Activated CD8-positive, alpha-beta T cell treated with anti-CD3 and anti-CD28 coated beads, Interleukin-2, amount 10 ng/mL, durations not matched to agents 7 days and 5 days (primary cell): ENCODE results near the gene HELZ. TPM values are rescaled to one million over a fixed set of nuclear protein-coding genes. Genes with fewer than 3 reads are reported as not detected.
"Not testable (repeated sequence)": the region's sequence is repeated elsewhere in the genome, so short reads cannot be mapped to it uniquely, and the experiment has no call there.

Source experiments
- ATAC-seq: fragments of 150-1000 bp; cut with Tn5 transposase; one replicate; pipeline ENCODE4 v1.10.0; 2021; ENCODE audit warnings: moderate library complexity
- CTCF ChIA-PET: fragments of 350-600 bp; sonication (Branson Sonifier 250); formaldehyde crosslinking; loops from one replicate; lab custom pipeline; 2021; ENCODE audit warnings: antibody characterized with exemption; lab: Charles Lee
- POLR2A ChIA-PET: fragments of 350-600 bp; sonication (Branson Sonifier 250); formaldehyde crosslinking; loops from one replicate; lab custom pipeline; 2021; ENCODE audit warnings: antibody characterized with exemption; lab: Charles Lee
- DNase-seq: peaks from one replicate; pipeline ENCODE4 v3.0.0-alpha.2; 2020
- H3K27ac Mint-ChIP-seq: one replicate; pipeline ENCODE4 v1.8.0; 2021; ENCODE audit warnings: mild to moderate bottlenecking, mixed read lengths
- H3K27me3 Mint-ChIP-seq: one replicate; pipeline ENCODE4 v1.8.0; 2021; ENCODE audit warnings: low read depth, mixed read lengths
- H3K36me3 Mint-ChIP-seq: one replicate; pipeline ENCODE4 v1.8.0; 2021; ENCODE audit warnings: low read depth, mixed read lengths
- H3K4me1 Mint-ChIP-seq: one replicate; pipeline ENCODE4 v1.8.0; 2021; ENCODE audit warnings: low read depth, mixed read lengths
- H3K4me3 Mint-ChIP-seq: one replicate; pipeline ENCODE4 v1.8.0; 2021; ENCODE audit warnings: mild to moderate bottlenecking, mixed read lengths
- H3K9me3 Mint-ChIP-seq: one replicate; pipeline ENCODE4 v1.8.0; 2022; ENCODE audit warnings: mixed read lengths; ENCODE audit not compliant: insufficient read depth
- total RNA-seq, 2 experiments: library from RNA; stranded (reverse); gene quantifications; one replicate each; pipeline ENCODE4 v1.2.3, GENCODE V29; 2021

HELZ gene
- total RNA-seq, 2 experiments from 2014 or later = 69.1 to 76.6 TPM

DNA sequence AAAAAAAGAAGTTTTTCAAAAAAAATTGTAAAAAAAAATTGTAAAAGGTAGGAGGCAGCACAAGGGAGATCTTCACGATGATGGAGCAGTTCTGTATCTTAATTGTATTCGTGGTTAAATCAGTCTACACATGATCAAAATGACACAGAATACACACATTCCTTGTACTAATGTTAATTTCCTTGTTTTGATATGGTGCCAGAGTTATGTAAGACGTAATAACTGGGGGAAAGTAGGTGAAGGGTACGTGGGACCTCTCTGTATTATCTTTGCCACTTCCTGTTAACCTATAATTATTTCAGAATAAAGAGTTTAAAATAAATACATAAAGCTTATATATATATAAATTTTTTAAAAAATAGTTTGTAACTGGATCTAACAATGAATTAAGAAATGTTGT lies 36.8 kb downstream of the HELZ start:
- Mint-ChIP-seq H3K4me1 (peaks cover 13% of the 10 kb centered on the region), H3K27ac (no peak overlapping the region), H3K4me3 (no peak overlapping the region), H3K36me3 (peaks cover 26% of the 10 kb centered on the region), H3K9me3 (no peaks in the 10 kb centered on the region), H3K27me3 (no peaks in the 10 kb centered on the region)
- POLR2A ChIA-PET = no interaction called here
- CTCF ChIA-PET = interaction anchor here (2.0 kb wide), 1 partner anchor 14 kb away, joined by 9 read pairs; no protein-coding TSS in a partner anchor
- DNase-seq = no peak
- no peak for ATAC-seq

DNA sequence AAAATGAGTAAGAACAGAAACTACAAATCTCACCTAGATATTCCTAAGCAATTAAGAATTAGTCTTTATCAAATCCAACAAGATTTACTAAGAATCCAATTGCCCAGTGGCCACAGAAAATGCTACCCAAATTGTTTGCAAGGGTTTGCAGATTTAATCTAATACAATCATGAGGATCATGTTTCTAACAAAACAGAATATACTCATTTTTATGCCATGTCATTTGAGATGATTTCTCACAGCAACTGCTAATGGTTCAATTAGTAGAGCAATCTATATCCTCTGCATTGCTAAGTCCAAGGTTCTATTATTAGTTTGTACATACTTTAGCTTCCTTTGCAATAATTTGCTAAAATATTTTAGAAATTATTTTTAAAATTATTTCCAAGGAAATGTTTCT lies 41.2 kb downstream of the HELZ start:
- ChIA-PET CTCF (no interaction called here), POLR2A (no interaction called here)
- Mint-ChIP-seq H3K27me3 (no peaks in the 10 kb centered on the region), H3K4me3 (no peak overlapping the region), H3K36me3 (peaks cover 35% of the 10 kb centered on the region), H3K27ac (no peak overlapping the region), H3K9me3 (no peaks in the 10 kb centered on the region), H3K4me1 (peaks cover 3% of the 10 kb centered on the region)
- ATAC-seq (no peak), DNase-seq (no peak)

DNA sequence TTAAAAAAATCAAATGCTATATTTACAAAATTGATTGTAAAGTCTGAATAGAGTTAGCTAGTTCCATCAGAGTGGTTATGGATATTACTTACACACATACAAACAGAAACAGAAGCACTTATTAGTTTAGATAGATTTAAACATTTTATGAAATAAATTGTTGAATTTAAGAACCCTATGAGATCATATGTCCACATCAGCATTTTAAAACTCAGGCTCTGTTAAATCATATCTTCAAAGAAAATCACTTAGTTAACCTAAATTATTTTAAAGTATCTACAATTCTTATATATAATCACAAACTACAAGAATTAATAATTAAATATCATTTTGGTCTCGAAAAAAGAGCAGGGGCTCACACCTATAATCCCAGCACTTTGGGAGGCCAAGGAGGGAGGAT lies 42.5 kb downstream of the HELZ start:
- Mint-ChIP-seq H3K27me3 (no peaks in the 10 kb centered on the region), H3K9me3 (peaks cover under 1% of the 10 kb centered on the region), H3K36me3 (peaks cover 33% of the 10 kb centered on the region), H3K4me3 (no peak overlapping the region), H3K4me1 (peaks cover under 1% of the 10 kb centered on the region), H3K27ac (no peak overlapping the region)
- no peak for ATAC-seq
- CTCF ChIA-PET = no interaction called here
- no peak for DNase-seq
- POLR2A ChIA-PET = no interaction called here

DNA sequence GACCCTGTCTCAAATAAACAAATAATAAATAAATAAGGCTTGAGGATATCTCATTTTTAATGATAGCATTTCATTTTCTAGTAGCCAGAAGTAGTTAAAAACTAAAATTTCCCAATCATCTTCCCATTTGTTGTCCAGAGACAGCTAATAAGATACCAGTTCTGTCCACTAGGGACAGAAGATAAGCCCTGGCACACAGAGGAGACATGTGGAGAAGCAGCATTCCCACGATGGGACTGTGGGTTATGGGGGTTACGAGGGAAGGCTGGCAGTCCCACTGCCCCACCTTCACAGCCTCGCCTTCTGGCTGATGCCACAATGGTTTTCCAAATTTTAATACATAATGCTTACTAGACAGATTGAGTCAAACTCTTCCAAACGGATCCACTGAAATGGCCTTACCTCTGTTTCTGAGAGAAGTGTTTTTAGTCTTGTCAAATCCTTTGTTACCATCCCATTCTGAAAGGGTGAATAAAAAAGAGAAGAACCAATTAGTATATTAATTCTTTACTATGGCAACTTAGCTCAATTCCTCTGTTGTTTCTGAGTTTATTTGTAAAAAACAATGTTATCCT lies 44.2 kb downstream of the HELZ start:
- POLR2A ChIA-PET = no interaction called here
- H3K9me3 Mint-ChIP-seq = peaks cover 4% of the 10 kb centered on the region
- DNase-seq (no peak), ATAC-seq (no peak)
- CTCF ChIA-PET = interaction anchor here (0.8 to 2.2 kb wide), 12 partner anchors 9 to 63 kb away, joined by 3 to 7 read pairs (median 4); no protein-coding TSS in a partner anchor
- H3K4me3 Mint-ChIP-seq = no peak overlapping the region
- H3K4me1 Mint-ChIP-seq = peaks cover 7% of the 10 kb centered on the region
- no peak overlapping the region for H3K27ac Mint-ChIP-seq
- H3K27me3 Mint-ChIP-seq = no peaks in the 10 kb centered on the region
- H3K36me3 Mint-ChIP-seq = peaks cover 48% of the 10 kb centered on the region

DNA sequence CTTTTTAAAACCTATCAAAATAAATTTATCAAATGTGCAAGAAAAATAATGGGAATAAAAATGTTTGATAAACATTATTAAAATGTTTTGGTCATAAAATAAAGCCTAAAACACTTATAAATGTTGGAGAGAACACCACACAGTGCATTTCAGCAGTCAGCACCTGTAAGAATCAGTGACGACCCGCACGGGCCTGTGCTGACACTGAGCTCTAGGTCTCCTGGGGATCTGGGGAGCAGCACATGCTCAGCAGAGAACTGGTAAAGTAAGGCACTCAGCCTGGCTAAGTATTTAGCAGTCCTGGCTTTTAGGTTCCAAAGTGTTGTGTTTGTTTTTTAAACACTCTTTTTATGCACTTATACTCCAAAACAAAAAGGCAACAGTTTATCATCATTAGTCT lies 46.9 kb downstream of the HELZ start:
- ChIA-PET CTCF (no interaction called here), POLR2A (no interaction called here)
- H3K27me3 Mint-ChIP-seq = no peaks in the 10 kb centered on the region
- ATAC-seq (no peak), DNase-seq (no peak)
- no peak overlapping the region for H3K27ac Mint-ChIP-seq
- H3K4me1 Mint-ChIP-seq = peaks cover 7% of the 10 kb centered on the region
- H3K36me3 Mint-ChIP-seq = peaks cover 58% of the 10 kb centered on the region
- peaks cover 4% of the 10 kb centered on the region for H3K9me3 Mint-ChIP-seq
- H3K4me3 Mint-ChIP-seq = no peak overlapping the region

DNA sequence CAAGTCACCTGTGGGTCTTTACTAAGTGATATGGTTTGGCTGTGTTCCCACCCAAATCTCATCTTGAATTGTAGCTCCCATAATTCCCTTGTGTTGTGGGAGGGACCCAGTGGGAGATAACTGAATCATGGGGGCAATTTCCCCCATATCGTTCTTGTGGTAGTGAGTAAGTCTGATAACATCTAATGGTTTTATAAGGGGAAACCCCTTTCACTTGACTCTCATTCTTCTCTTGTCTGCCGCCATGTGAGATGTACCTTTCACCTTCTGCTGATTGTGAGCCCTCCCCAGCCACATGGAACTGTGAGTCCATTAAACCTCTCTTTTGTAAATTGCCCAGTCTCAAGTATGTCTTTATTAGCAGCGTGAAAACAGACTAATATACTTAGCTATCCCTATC lies 48.0 kb downstream of the HELZ start:
- H3K4me3 Mint-ChIP-seq, H3K27ac Mint-ChIP-seq, CTCF ChIA-PET, POLR2A ChIA-PET, DNase-seq, H3K9me3 Mint-ChIP-seq, H3K27me3 Mint-ChIP-seq, ATAC-seq, H3K4me1 Mint-ChIP-seq: not testable (repeated sequence)
- H3K36me3 Mint-ChIP-seq = peaks cover 53% of the 10 kb centered on the region

DNA sequence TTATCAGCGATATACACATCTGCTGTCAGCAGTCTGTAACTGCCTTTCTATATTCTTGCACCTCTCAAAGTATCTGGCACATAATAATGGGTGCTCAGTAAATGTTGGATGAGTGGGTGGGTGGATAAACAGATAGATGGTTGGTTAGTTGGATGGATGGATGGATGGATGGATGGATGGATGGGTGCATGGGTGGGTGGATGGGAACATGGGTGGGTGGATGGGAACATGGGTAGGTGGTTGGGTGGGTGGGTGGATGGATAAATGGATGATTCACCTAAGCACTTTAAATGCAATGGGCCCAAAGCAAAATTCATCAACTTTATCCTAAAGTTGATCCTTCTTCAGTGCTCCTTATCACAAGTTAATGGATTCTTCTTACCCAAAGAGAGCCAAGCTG lies 48.6 kb downstream of the HELZ start:
- Mint-ChIP-seq H3K27me3 (no peaks in the 10 kb centered on the region), H3K27ac (no peak overlapping the region), H3K4me3 (no peak overlapping the region), H3K36me3 (peaks cover 51% of the 10 kb centered on the region), H3K4me1 (peaks cover 9% of the 10 kb centered on the region), H3K9me3 (peaks cover 4% of the 10 kb centered on the region)
- CTCF ChIA-PET = no interaction called here
- ATAC-seq (no peak), DNase-seq (no peak)
- POLR2A ChIA-PET = no interaction called here

DNA sequence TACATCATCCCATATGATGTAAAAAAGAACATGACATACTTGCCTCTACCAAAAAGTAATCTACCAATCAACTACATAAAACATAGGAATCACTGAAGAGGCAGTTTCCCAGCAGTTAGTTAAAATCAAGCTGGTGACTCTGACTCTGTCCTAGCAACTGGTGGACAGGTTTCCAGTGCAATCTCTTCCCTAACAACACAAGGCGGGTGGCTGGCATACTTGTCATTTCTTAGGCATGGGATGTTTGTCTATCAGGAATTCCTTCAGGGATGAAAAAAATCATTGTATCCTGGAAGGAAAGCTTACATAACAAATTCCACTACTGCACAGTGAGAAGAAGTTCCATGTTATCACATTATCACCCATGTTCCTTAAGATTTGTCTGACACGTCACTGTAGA lies 50.9 kb downstream of the HELZ start:
- H3K9me3 Mint-ChIP-seq = peaks cover 4% of the 10 kb centered on the region
- peaks cover 9% of the 10 kb centered on the region for H3K4me1 Mint-ChIP-seq
- no peak overlapping the region for H3K27ac Mint-ChIP-seq
- H3K36me3 Mint-ChIP-seq = peaks cover 47% of the 10 kb centered on the region
- H3K27me3 Mint-ChIP-seq = no peaks in the 10 kb centered on the region
- DNase-seq = no peak
- no peak for ATAC-seq
- no peak overlapping the region for H3K4me3 Mint-ChIP-seq
- ChIA-PET POLR2A (no interaction called here), CTCF (interaction anchor here (1.7 kb wide), 1 partner anchor 27 kb away, joined by 8 read pairs; no protein-coding TSS in a partner anchor)

DNA sequence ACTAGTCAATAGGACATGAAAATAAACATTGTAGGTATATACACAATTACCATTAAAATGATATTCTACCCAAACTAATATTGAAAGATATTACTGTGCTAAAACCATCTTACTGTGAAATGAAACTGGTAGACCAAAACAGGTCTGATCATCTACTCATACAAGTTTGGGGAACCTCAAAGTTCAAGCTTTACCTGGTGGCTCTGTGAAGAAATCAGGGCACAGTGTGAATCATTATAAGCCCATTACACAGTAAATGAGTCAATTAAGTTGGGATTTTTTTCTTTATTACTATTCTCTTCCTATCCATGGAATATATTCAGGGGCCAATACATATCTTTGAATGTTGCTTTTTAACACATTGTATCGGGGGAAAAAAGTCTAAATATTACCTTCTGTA lies 57.1 kb downstream of the HELZ start:
- Mint-ChIP-seq H3K27me3 (no peaks in the 10 kb centered on the region), H3K27ac (no peak overlapping the region), H3K36me3 (peaks cover 30% of the 10 kb centered on the region), H3K4me3 (no peak overlapping the region), H3K4me1 (peaks cover 2% of the 10 kb centered on the region), H3K9me3 (no peaks in the 10 kb centered on the region)
- CTCF ChIA-PET = interaction anchor here (1.1 kb wide), 1 partner anchor 34 kb away, joined by 3 read pairs; no protein-coding TSS in a partner anchor
- no peak for DNase-seq
- POLR2A ChIA-PET = no interaction called here
- ATAC-seq = no peak

DNA sequence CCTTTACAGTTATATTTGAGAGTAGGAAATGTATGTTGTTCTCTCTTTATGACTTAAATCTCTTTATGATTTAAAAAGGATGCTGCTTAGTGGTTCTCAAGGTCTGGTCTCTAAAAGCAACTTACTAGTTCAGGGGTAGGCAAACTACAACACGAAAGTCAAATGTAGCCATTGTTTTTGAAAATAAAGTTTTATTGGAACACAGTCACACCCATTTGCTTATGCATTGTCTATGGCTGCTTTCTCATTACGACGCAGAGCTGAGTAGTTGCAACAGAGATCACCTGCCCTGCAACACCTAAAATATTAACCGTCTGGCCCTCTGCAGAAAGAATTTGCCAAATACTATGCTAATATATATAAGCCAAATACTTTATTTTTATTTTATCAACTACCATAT lies 58.2 kb downstream of the HELZ start:
- no peaks in the 10 kb centered on the region for H3K4me1 Mint-ChIP-seq
- H3K36me3 Mint-ChIP-seq = peaks cover 31% of the 10 kb centered on the region
- no peaks in the 10 kb centered on the region for H3K27me3 Mint-ChIP-seq
- H3K4me3 Mint-ChIP-seq = no peak overlapping the region
- ATAC-seq = no peak
- POLR2A ChIA-PET = no interaction called here
- CTCF ChIA-PET = interaction anchor here (1.1 kb wide), 1 partner anchor 35 kb away, joined by 3 read pairs; no protein-coding TSS in a partner anchor
- DNase-seq = no peak
- H3K9me3 Mint-ChIP-seq = no peaks in the 10 kb centered on the region
- H3K27ac Mint-ChIP-seq = no peak overlapping the region

DNA sequence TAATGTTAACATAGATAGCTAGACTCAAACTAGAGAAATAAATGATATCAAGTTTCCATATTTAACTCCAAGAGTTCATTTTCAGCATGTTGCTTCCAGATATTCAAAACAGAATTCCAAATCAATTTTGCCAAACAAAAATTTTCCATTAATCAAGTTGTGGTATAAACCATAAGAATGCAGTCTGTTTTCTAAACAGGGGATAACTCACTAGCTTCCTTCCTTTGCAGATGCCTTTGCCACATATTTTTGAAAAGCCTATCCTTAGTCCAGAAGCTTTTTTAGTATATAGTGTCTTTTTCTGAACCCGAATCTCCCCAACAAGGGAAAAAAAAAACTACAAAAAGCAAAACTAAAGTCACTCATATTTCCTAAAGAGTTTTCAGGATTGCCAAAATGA lies 61.5 kb downstream of the HELZ start:
- H3K27ac Mint-ChIP-seq = no peak overlapping the region
- no peak overlapping the region for H3K4me3 Mint-ChIP-seq
- no peak for ATAC-seq
- no peaks in the 10 kb centered on the region for H3K9me3 Mint-ChIP-seq
- DNase-seq = no peak
- H3K36me3 Mint-ChIP-seq = peaks cover 21% of the 10 kb centered on the region
- POLR2A ChIA-PET = no interaction called here
- CTCF ChIA-PET = interaction anchor here (1.0 kb wide), 1 partner anchor 18 kb away, joined by 3 read pairs; no protein-coding TSS in a partner anchor
- H3K27me3 Mint-ChIP-seq = no peaks in the 10 kb centered on the region
- H3K4me1 Mint-ChIP-seq = no peaks in the 10 kb centered on the region

DNA sequence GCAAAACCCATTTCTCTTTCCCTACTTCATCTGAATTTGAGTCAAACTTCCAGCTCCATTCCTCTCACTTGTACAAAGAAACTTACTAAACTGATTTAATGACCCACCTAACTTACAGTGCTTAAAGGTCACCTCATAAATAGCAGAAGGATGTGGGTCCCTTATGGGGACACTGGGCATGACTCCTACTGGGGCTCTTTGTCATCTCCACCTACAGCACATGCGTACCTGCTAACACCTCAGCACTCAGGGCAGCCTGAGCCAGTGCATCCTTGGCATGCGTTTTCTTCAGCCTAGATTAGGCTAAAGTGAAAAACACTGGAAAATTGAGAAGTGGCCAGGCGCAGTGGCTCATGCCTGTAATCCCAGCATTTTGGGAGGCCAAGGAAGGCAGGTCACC lies 63.2 kb downstream of the HELZ start:
- Mint-ChIP-seq H3K9me3 (no peaks in the 10 kb centered on the region), H3K36me3 (peaks cover 22% of the 10 kb centered on the region), H3K4me1 (no peaks in the 10 kb centered on the region), H3K27ac (no peak overlapping the region), H3K4me3 (no peak overlapping the region), H3K27me3 (no peaks in the 10 kb centered on the region)
- DNase-seq = no peak
- ChIA-PET POLR2A (no interaction called here), CTCF (no interaction called here)
- no peak for ATAC-seq
